Measurements from ENCODE around the gene HTR2B.
"Not testable (repeated sequence)": the region's sequence is repeated elsewhere in the genome, so short reads cannot be mapped to it uniquely, and the experiment has no call there.

Gene HTR2B

DNA sequence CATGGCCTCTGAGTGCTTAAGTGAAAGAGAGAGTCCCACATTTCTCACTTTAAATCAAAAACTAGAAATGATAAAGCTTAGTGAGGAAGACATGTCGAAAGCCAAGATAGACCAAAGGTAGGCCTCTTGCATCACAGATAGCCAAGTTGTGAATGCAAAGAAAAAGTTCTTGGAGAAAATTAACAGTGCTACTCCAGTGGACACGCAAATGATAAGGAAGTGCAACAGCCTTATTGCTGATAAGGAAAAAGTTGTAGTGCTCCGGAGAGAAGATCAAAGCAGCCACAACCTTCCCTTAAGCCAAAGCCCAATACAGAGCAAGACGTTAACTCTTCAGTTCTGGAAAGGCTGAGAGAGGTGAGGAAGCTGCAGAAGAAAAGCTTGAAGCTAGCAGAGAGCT, 36.1 kb downstream of the HTR2B start:
- DNase-seq: no peak

DNA sequence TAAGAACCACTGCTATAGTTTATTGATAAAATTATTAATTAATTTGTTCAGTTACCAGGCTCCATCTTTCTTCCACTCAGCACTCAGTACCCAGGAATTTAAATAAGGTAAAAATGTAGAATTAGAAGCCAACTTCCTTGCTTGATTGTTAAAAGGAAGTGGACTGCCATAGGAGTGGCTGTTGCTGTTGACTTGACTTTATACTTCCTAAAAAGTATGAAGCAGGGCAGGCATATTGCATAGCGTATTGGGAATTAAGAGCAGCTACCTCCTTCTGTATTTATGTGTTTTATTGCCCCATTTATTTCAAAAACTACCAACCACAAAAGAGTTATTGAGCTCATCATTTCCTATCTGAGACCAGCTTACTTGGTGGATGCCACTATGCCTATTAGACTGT, 40.3 kb downstream of the HTR2B start:
- no peak for DNase-seq

DNA sequence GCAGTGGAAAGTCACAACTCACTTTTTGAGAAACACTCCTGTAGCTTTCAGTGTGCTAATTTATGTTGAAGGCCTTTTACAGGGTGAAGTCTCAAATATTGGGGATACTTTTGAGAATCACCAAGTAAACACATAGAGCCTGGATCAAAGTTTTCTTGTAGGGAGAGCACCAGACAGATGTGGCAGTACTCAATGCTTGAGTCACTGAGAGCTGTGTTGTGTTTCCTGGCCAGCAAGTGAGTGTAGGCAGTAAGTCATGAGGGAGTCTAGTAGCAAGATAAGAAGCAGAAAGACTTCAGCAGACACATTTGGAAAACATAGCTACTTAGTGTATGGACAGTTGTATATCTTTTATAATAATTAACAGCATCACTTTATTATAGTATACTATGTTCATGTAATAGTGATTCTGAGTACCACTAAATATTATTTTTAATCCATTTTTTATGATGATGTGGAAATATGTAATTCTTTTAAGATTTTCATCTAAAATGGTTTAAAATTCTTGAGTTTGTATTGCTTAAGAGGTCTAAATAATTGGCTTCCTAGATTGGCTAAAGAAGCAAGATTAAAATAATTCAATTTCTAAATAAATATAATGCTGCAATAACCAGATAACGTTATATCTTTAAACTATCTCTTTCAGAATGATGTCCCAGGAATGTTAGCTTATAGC, 55.3 kb downstream of the HTR2B start:
- no peak for DNase-seq

DNA sequence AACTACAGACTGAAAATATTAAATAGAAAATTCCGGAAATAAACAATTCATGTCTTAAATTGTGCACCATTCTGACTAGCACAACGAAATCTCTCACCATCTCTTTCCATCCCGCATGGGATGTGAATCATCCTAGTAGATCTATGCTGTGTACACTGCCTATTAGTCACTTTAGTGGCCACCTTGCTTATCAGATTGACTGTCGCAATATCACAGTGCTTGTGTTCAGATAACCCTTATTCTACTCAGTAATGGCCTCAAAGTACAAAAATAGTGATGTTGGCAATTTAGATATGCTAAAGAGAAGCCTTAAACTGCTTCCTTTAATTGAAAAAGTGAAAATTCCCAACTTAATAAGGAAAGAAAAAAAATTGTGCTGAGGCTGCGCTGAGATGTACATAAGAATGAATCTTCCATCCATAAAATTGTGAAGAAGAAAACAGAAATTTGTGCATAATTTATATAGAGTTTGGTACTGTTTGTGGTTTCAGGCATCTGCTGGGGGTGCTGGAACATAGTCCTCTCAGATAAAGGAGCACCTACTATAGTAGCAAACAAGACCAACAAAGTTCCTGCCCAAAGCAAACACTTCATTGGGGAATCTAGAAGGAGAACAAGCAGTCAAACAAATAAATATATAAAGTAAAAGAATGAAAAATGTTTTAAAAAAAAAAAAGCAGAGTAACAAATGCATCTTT, 56.2 kb downstream of the HTR2B start:
- DNase-seq: no peak

DNA sequence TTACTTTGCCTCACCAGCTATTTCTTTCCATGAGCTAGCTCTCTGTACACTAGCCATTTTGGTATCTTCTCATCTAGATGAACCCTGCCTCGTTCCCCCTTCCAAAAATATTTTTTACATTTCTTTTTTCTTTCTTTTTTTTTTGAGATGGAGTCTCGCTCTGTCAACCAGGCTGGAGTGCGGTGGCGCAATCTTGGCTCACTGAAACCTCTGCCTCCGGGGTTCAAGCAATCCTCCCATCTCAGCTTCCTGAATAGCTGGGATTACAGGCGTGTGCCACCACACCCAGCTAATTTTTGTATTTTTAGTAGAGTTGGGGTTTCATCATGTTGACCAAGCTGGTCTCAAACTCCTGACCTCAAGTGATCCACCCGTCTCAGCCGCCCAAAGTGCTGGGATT, 57.3 kb downstream of the HTR2B start:
- not testable (repeated sequence) for DNase-seq

DNA sequence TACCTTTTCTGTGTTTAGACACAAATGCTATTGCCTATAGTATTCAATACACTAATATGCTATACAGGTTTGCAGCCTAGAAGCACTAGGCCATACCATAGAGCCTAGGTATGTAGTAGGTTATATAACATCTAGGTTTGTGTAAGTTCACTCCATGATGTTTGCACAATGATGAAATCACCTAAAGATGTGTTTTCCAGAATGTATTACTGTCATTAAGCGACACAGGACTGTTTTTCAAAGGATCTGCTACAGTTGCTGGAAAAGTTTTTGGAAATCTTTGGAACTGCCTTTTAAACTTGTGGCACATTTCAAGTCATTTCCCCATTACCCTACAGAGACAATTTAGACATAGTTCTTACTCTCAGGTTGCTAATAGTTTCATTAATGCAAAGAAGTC, 58.9 kb downstream of the HTR2B start:
- DNase-seq: no peak

DNA sequence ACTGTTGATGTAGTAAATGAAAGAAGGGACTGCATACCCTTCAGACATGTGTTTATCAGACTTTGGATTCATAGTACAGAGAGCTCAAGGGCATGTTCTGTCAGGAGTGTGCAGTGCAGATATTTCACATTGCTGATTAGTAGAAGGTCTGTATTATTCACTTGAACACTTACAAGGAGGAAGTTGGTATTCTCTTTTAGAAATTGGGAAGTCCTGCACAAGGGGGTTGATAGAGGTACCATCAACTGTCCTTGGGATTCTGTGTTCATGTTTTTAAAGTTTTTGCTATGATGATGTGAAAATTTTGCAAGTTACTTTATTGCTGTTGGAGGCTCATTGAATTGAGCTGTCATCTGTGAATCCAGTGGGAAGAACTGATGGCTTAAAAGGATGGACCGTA, 61.5 kb downstream of the HTR2B start:
- DNase-seq: peak; percentile 27 to 49

DNA sequence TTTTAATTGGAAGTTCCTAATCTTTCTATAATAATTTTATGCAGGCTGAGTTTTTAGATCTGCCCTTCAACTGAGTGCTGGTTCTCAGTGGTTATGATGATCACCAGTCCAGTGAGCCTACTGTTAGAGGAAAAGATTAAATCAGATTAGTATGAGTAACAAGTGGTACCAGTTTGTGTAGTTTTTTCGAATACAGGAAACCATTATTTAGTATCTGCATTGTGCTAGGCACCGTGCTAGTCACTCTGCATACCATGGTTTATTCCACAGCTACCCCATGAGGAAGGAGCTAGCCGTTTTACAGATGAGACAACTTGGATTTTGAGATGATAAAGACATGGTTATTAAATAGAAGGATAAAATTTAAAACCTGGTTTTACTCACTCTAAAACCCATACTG, 62.1 kb downstream of the HTR2B start:
- no peak for DNase-seq

DNA sequence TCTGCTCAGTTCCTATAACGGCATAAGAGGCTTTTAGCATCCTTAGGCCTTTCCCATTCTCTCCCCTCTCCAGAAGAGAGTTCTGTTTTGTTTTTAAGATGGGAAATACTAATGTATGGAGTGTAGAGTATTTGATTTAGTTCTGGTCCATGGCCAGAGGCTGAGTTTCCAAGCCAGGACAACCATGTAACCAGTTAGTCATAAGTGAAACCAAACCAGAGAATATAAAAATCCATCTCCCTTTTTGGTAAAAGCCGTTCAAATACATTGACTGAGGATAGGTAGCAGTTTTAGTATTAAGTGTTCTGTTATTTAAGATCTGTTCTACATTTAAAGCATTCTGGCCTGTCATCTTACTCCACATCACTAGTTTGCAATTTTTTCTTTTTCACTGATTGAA, 65.1 kb downstream of the HTR2B start:
- no peak for DNase-seq

DNA sequence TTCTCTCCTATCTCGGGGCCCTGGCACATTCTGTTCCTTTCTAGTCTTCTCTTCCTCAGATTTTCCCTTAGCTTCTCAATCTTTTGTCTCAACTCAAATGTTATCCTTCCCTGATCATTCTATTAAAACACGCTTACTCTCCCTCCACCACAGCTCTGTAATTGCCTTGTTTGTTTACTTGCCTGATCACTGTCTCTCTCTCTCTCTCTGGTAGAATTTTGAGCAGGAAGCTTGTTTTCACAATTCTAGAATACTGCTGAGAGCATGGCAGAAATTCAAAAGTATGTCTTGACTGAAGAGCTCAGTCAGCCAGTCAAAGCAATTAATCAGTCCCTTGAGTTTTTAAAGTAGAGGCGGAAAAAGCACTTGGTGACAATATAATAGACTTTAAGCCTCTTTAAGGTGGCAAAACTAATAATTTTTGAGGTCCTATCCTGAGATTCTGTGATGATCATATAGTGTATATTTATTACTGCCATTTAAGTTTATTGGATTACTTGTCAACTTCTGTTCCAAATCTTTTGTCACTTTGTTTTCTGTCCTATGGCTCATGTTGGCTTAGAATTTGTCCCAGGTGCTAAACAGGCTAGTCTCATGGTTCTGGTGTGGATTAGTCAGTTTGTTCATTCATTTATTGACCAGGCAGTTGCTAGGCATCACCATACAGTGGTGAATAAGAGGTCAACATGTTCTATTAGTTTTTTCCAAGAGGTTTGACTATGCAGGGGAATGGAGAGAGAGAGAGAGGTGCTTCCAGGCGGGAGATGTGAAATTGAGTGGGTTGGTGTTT, 65.9 kb downstream of the HTR2B start:
- DNase-seq: no peak

Measured in AML-193 (cell line).